Caco-2 (cell line): Measurements from ENCODE around the gene DOCK10. TPM values are rescaled to one million over a fixed set of nuclear protein-coding genes. Genes with fewer than 3 reads are reported as not detected.

Source experiments
- BruUV-seq: library from RNA; stranded (reverse); fragments of 400-500 nt; replicated peaks from 2 replicates; lab custom pipeline; 2021; lab: Mats Ljungman, UMichigan
- CTCF ChIA-PET: fragments of 300-600 bp; sonication (Branson Sonifier 250); formaldehyde crosslinking; loops from one replicate; lab custom pipeline; 2022; ENCODE audit warnings: antibody characterized with exemption; lab: Charles Lee
- POLR2A ChIA-PET: fragments of 300-600 bp; sonication (Branson Sonifier 250); formaldehyde crosslinking; loops from one replicate; lab custom pipeline; 2022; ENCODE audit warnings: antibody characterized with exemption; lab: Charles Lee
- DNase-seq, 2 experiments: peaks; one replicate each; pipeline versions ENCODE4 v3.0.0 to v3.0.0-alpha.2; 2020 to 2022
- H3K27me3 ChIP-seq: replicated peaks from 2 replicates; pipeline ENCODE4 v1.6.0; 2011; ENCODE audit warnings: low read length; ENCODE audit not compliant: control insufficient read depth, insufficient read depth
- H3K36me3 ChIP-seq: 2 replicates; pipeline ENCODE4 v1.5.1; 2011; ENCODE audit warnings: low read length; ENCODE audit not compliant: control insufficient read depth, insufficient read depth
- H3K4me1 ChIP-seq: fragments of 250-450 bp; sonication (Bioruptor Pico); 2 replicates; pipeline ENCODE4 v1.5.1; 2020; ENCODE audit warnings: mild to moderate bottlenecking
- H3K4me3 ChIP-seq: 2 replicates; pipeline ENCODE4 v1.5.1; 2011; ENCODE audit warnings: low read depth, mild to moderate bottlenecking, control low read depth, low read length
- H3K9me3 ChIP-seq: fragments of 250-450 bp; sonication (Bioruptor Pico); 2 replicates; pipeline ENCODE4 v1.5.1; 2020; ENCODE audit warnings: mild to moderate bottlenecking, moderate library complexity
- H3K27ac Mint-ChIP-seq: one replicate; pipeline ENCODE4 v1.8.0; 2022; ENCODE audit warnings: mixed read lengths; ENCODE audit not compliant: unreplicated experiment
- H3K27me3 Mint-ChIP-seq: one replicate; pipeline ENCODE4 v1.8.0; 2022; ENCODE audit warnings: mixed read lengths; ENCODE audit not compliant: insufficient read depth, unreplicated experiment
- H3K36me3 Mint-ChIP-seq: one replicate; pipeline ENCODE4 v1.8.0; 2022; ENCODE audit warnings: mild to moderate bottlenecking, mixed read lengths; ENCODE audit not compliant: insufficient read depth, unreplicated experiment
- H3K4me1 Mint-ChIP-seq: one replicate; pipeline ENCODE4 v1.8.0; 2022; ENCODE audit warnings: low read depth, mixed read lengths; ENCODE audit not compliant: unreplicated experiment
- H3K4me3 Mint-ChIP-seq: one replicate; pipeline ENCODE4 v1.8.0; 2022; ENCODE audit warnings: mild to moderate bottlenecking, moderate library complexity, mixed read lengths; ENCODE audit not compliant: unreplicated experiment
- H3K9me3 Mint-ChIP-seq: one replicate; pipeline ENCODE4 v1.8.0; 2022; ENCODE audit warnings: mixed read lengths; ENCODE audit not compliant: unreplicated experiment
- intact Hi-C: fragments of 100-400 bp; cut with micrococcal nuclease; formaldehyde crosslinking; loops from one replicate; pipeline ENCODE4 v1.10.0; 2022; ENCODE audit not compliant: unreplicated experiment
- total RNA-seq: library from RNA; stranded (reverse); gene quantifications from 2 replicates; pipeline ENCODE4 v1.2.3, GENCODE V29; 2022
- TF ChIP-seq, protein P1 (sequence below), 2 experiments: fragments of 200-600 bp in 1 of 2; IDR thresholded peaks; 1 replicate in 1 of 2; 2 replicates in 1 of 2; pipeline versions ENCODE4 v1.5.1 to v1.8.0; 2011 to 2022; ENCODE audit warnings: antibody characterized with exemption in 1 of 2, control low read depth in 1 of 2, inconsistent platforms in 1 of 2, low read depth in 1 of 2, low read length in 1 of 2, mild to moderate bottlenecking in 1 of 2, moderate library complexity in 1 of 2; ENCODE audit not compliant: insufficient read depth in 1 of 2, severe bottlenecking in 1 of 2, unreplicated experiment in 1 of 2

Gene DOCK10
- total RNA-seq, 1 experiment from 2014 or later: not detected

DNA sequence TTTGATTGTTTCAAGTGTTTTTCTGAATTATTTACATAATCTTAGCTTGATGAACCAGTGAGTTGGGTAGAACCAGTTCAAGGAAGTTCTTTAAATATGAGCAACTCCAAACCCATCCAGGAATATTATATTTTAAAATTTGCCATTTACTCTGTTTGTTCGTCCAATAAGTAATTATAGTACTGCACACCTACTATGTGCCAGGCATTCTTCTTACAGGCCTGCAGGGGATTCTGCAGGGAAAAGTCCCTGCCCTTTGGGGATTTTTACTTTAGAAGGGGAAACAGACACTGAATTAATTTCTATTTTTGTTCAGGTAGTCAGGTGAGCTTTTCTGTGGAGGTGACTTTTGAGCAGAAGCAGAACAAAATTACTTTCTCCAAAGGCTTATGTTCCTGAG is 146.9 kb downstream of the DOCK10 start:
- TF ChIP-seq, protein P1, sequence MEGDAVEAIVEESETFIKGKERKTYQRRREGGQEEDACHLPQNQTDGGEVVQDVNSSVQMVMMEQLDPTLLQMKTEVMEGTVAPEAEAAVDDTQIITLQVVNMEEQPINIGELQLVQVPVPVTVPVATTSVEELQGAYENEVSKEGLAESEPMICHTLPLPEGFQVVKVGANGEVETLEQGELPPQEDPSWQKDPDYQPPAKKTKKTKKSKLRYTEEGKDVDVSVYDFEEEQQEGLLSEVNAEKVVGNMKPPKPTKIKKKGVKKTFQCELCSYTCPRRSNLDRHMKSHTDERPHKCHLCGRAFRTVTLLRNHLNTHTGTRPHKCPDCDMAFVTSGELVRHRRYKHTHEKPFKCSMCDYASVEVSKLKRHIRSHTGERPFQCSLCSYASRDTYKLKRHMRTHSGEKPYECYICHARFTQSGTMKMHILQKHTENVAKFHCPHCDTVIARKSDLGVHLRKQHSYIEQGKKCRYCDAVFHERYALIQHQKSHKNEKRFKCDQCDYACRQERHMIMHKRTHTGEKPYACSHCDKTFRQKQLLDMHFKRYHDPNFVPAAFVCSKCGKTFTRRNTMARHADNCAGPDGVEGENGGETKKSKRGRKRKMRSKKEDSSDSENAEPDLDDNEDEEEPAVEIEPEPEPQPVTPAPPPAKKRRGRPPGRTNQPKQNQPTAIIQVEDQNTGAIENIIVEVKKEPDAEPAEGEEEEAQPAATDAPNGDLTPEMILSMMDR (IDR thresholded peaks at IDR 0.05; ENCODE audit: insufficient read depth in 1 of 2, low read depth in 1 of 2, low read length in 1 of 2, severe bottlenecking in 1 of 2, unreplicated experiment in 1 of 2): no peak
- ChIA-PET POLR2A (no interaction called here), CTCF (no interaction called here)
- Histone ChIP-seq H3K4me1 (no peaks in the 10 kb centered on the region), H3K4me3 (no peak overlapping the region), H3K27me3 (no peaks in the 10 kb centered on the region), H3K9me3 (no peaks in the 10 kb centered on the region), H3K36me3 (no peaks in the 10 kb centered on the region)
- Mint-ChIP-seq H3K27me3 (peaks cover 9% of the 10 kb centered on the region), H3K36me3 (no peaks in the 10 kb centered on the region), H3K4me1 (no peaks in the 10 kb centered on the region), H3K9me3 (no peaks in the 10 kb centered on the region), H3K4me3 (no peak overlapping the region), H3K27ac (no peak overlapping the region)
- DNase-seq: no peak
- intact Hi-C loops: no loop called here
- BruUV-seq: no TSS peak

- POLR2A ChIA-PET: no interaction called here
- Mint-ChIP-seq H3K36me3 (no peaks in the 10 kb centered on the region), H3K27ac (no peak overlapping the region), H3K27me3 (peaks cover 9% of the 10 kb centered on the region), H3K4me1 (no peaks in the 10 kb centered on the region), H3K4me3 (no peak overlapping the region), H3K9me3 (no peaks in the 10 kb centered on the region)
- no peak for DNase-seq
- Histone ChIP-seq H3K36me3 (no peaks in the 10 kb centered on the region), H3K9me3 (no peaks in the 10 kb centered on the region), H3K4me1 (no peaks in the 10 kb centered on the region), H3K27me3 (no peaks in the 10 kb centered on the region), H3K4me3 (no peak overlapping the region)
- BruUV-seq: no TSS peak
- CTCF ChIA-PET: no interaction called here
- intact Hi-C loops: no loop called here
- TF ChIP-seq, protein P1 (IDR thresholded peaks at IDR 0.05; ENCODE audit: insufficient read depth in 1 of 2, low read depth in 1 of 2, low read length in 1 of 2, severe bottlenecking in 1 of 2, unreplicated experiment in 1 of 2): no peak
Observed at GRCh38 chr2:224894356-224894755, 147.9 kb downstream of the DOCK10 start.

DNA sequence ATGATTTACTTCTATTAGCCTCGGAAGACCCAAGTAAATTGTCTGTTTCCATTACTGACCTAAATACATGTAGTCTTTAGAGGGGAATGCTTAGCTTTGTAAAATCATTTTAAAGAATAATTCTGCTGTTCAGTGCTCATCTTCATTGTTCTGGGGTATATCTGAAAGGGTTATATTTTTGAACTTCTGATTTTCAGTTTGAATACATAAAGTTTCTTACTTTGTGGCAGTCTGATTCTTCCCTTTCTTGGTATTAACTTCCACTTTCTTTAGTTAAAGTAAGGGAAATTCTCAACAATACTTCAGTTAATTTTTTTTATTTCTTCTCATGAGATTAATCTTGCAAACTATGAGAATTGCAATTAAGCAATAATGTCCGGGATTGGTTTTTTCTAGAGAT is 148.4 kb downstream of the DOCK10 start:
- intact Hi-C loops: no loop called here
- Mint-ChIP-seq H3K27ac (no peak overlapping the region), H3K36me3 (no peaks in the 10 kb centered on the region), H3K4me3 (no peak overlapping the region), H3K9me3 (no peaks in the 10 kb centered on the region), H3K27me3 (peaks cover 9% of the 10 kb centered on the region), H3K4me1 (no peaks in the 10 kb centered on the region)
- BruUV-seq: no TSS peak
- H3K9me3 ChIP-seq: no peaks in the 10 kb centered on the region
- H3K36me3 ChIP-seq: no peaks in the 10 kb centered on the region
- ChIA-PET CTCF (no interaction called here), POLR2A (no interaction called here)
- TF ChIP-seq, protein P1 (IDR thresholded peaks at IDR 0.05; ENCODE audit: insufficient read depth in 1 of 2, low read depth in 1 of 2, low read length in 1 of 2, severe bottlenecking in 1 of 2, unreplicated experiment in 1 of 2): no peak
- H3K4me3 ChIP-seq: no peak overlapping the region
- no peaks in the 10 kb centered on the region for H3K27me3 ChIP-seq
- no peaks in the 10 kb centered on the region for H3K4me1 ChIP-seq
- DNase-seq: no peak
